PC-9 (cell line): ENCODE data around the gene SLC4A11.

ENCODE experiments used
- EZH2 ChIP-seq: fragments of 200-600 bp; sonication (generic); IDR thresholded peaks from 2 replicates; pipeline ENCODE4 v1.8.0; 2017; ENCODE audit warnings: antibody characterized with exemption, low read depth
- TF ChIP-seq, protein P1 (sequence below): fragments of 200-600 bp; sonication (generic); conservative IDR thresholded peaks from 2 replicates; pipeline ENCODE4 v1.6.1; 2017; ENCODE audit warnings: mixed run types, antibody characterized with exemption, mild to moderate bottlenecking, moderate library complexity

DNA sequence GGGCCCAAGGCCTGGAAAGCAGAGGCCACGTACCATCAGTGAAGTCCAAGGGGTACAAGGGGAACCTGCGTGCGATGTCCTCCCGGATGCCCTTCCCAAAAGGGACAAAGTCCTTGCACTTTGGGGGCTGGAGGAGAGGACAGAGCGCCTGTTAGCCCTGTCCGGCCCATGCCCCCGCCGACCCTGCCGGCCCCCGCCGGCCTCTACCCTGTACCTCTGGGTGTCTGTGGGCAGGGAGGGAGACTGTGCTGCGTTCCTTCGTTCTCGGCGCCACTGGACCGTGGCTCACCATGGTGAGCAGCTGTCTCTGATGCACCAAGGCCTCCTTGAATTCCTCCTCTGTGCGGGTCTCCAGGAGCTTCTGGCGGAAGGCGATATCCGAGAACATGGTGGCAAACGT lies 7.9 kb downstream of the SLC4A11 start:
- TF ChIP-seq, protein P1, sequence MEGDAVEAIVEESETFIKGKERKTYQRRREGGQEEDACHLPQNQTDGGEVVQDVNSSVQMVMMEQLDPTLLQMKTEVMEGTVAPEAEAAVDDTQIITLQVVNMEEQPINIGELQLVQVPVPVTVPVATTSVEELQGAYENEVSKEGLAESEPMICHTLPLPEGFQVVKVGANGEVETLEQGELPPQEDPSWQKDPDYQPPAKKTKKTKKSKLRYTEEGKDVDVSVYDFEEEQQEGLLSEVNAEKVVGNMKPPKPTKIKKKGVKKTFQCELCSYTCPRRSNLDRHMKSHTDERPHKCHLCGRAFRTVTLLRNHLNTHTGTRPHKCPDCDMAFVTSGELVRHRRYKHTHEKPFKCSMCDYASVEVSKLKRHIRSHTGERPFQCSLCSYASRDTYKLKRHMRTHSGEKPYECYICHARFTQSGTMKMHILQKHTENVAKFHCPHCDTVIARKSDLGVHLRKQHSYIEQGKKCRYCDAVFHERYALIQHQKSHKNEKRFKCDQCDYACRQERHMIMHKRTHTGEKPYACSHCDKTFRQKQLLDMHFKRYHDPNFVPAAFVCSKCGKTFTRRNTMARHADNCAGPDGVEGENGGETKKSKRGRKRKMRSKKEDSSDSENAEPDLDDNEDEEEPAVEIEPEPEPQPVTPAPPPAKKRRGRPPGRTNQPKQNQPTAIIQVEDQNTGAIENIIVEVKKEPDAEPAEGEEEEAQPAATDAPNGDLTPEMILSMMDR, result no peak
- TF ChIP-seq EZH2, result no peak
